Measurements from ENCODE around the gene LAX1.

The LAX1 gene

Small RNA genes within 50 kb of the gene (small RNA-seq; reads per million reads assigned to genes)
- 259 reads per million, percentile 95 among the genes with 10 or more reads in this experiment for gene SNORA77 (ENCODE audit: low read depth)
- gene ZC3H11A (ENCODE audit: low read depth), result 3.2 reads per million, percentile 20 among the genes with 10 or more reads in this experiment

All from mesenchymal stem cell (in vitro differentiated cells and primary cell).